Activated T-helper 1 cell treated with anti-CD3 and anti-CD28 coated beads, Interleukin-12 subunit alpha, Interleukin-12 subunit beta, Interleukin-2, Interleukin-4 antibody, amounts not matched to agents 30 ng/mL and 10 ng/mL and 1 ng/mL, durations not matched to agents 14 hours and 24 hours and 36 hours (primary cell): ENCODE measurements around the gene AJM1. TPM values are rescaled to one million over a fixed set of nuclear protein-coding genes. Genes with fewer than 3 reads are reported as not detected.

Source experiments
- DNase-seq: peaks from one replicate; pipeline ENCODE4 v3.0.0; 2021; ENCODE audit warnings: low spot score
- H3K27ac Mint-ChIP-seq: one replicate; pipeline ENCODE4 v1.8.0; 2021; ENCODE audit warnings: mild to moderate bottlenecking, mixed read lengths
- H3K27me3 Mint-ChIP-seq: one replicate; pipeline ENCODE4 v1.8.0; 2022; ENCODE audit warnings: mild to moderate bottlenecking, moderate library complexity, mixed read lengths; ENCODE audit not compliant: insufficient read depth
- H3K36me3 Mint-ChIP-seq: one replicate; pipeline ENCODE4 v1.8.0; 2021; ENCODE audit warnings: low read depth, mixed read lengths
- H3K4me1 Mint-ChIP-seq: one replicate; pipeline ENCODE4 v1.8.0; 2021; ENCODE audit warnings: low read depth, mixed read lengths
- H3K4me3 Mint-ChIP-seq: one replicate; pipeline ENCODE4 v1.8.0; 2021; ENCODE audit warnings: mild to moderate bottlenecking, moderate library complexity, mixed read lengths
- H3K9me3 Mint-ChIP-seq: one replicate; pipeline ENCODE4 v1.8.0; 2021; ENCODE audit warnings: mixed read lengths
- intact Hi-C: fragments of 100-400 bp; cut with micrococcal nuclease; formaldehyde crosslinking; loops from one replicate; pipeline ENCODE4 v1.15.1; 2024
- total RNA-seq: library from RNA; stranded (reverse); gene quantifications from 2 replicates; pipeline ENCODE4 v1.2.3, GENCODE V29; 2022

AJM1 gene
- total RNA-seq, 1 donor from 2014 or later: 5.8 TPM

DNA sequence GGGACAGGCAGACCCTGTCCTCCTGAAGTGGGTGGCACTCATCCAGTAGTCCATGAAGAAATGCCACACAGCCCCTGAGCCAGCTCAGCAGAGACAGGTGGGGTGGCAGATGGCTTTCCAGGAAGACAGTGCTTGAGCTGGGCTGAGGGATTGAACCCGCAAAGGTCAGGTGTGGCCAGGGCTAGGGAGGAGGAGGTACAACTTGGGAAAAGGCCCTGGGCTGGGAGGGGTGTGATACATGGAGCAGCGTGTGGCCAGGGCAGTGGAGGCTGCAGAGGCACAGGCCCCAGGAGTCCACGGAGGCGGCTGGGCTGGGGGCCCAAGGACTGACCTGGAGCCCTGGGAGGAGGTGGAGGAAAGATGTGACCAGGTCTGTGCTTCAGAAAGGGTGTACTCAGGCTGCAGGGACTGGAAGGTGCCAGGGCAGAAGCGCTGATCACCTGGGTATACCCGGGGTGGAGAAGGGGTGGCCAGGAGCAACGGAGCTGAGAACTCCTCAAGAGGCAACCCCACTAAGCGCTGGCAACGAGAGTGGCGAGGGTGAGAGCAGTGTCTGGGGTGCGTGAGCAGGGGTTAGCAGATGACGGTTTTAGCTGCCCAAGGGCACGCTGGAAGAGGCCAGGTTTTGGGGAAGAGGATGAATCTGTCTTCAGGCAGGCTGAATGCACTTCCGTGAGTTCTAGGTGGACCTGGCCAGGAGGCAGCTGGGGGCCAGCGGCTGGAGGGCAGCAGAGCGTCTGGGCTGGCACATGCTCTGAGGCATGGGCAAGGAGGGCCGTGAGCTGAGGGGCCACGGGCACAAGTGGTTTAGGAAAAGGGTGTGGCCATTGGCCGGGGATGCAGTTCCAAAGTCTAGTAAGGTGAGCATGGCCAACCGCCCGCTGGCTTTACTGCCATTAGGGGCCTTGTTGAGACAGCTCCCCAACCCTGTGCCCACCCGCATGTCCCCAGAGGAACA is 38.4 kb upstream of the AJM1 start:
- Mint-ChIP-seq H3K27me3 (peaks cover 17% of the 10 kb centered on the region), H3K9me3 (no peaks in the 10 kb centered on the region), H3K27ac (no peak overlapping the region), H3K4me1 (peaks cover 13% of the 10 kb centered on the region), H3K4me3 (no peak overlapping the region), H3K36me3 (peaks cover 7% of the 10 kb centered on the region)
- intact Hi-C loops: loop anchor here (10.0 kb wide), 2 partner anchors 559 to 651 kb away; partner anchors contain the start of genes NSMF and QSOX2
- no peak for DNase-seq

- Mint-ChIP-seq H3K4me3 (no peak overlapping the region), H3K4me1 (peaks cover 21% of the 10 kb centered on the region), H3K27me3 (peaks cover 17% of the 10 kb centered on the region), H3K9me3 (no peaks in the 10 kb centered on the region), H3K36me3 (peaks cover 11% of the 10 kb centered on the region), H3K27ac (no peak overlapping the region)
- DNase-seq: no peak
- intact Hi-C loops: loop anchor here (10.0 kb wide), 2 partner anchors 560 to 650 kb away; partner anchors contain the start of genes NSMF and QSOX2
Measured at GRCh38 chr9:136804509-136805206, 37.6 kb upstream of the AJM1 start.

GRCh38 chr9:136805207-136805740 is 37.0 kb upstream of the AJM1 start:
- H3K9me3 Mint-ChIP-seq: no peaks in the 10 kb centered on the region
- intact Hi-C loops: loop anchor here (10.0 kb wide), 2 partner anchors 560 to 650 kb away; partner anchors contain the start of genes NSMF and QSOX2
- peaks cover 17% of the 10 kb centered on the region for H3K36me3 Mint-ChIP-seq
- peak overlapping the region; percentile 59 for H3K4me3 Mint-ChIP-seq
- H3K27me3 Mint-ChIP-seq: peaks cover 13% of the 10 kb centered on the region
- no peak overlapping the region for H3K27ac Mint-ChIP-seq
- H3K4me1 Mint-ChIP-seq: peaks cover 25% of the 10 kb centered on the region
- DNase-seq: no peak

GRCh38 chr9:136806067-136806466 is 36.2 kb upstream of the AJM1 start:
- H3K4me3 Mint-ChIP-seq: peak overlapping the region; percentile 85
- H3K27ac Mint-ChIP-seq: no peak overlapping the region
- H3K27me3 Mint-ChIP-seq: peaks cover 8% of the 10 kb centered on the region
- intact Hi-C loops: loop anchor here (2.0 to 10.0 kb wide), 4 partner anchors 15 to 649 kb away; partner anchors contain the start of genes AJM1, NSMF, QSOX2 and TMEM141
- peaks cover 19% of the 10 kb centered on the region for H3K36me3 Mint-ChIP-seq
- no peaks in the 10 kb centered on the region for H3K9me3 Mint-ChIP-seq
- peaks cover 20% of the 10 kb centered on the region for H3K4me1 Mint-ChIP-seq
- DNase-seq: no peak

- Mint-ChIP-seq H3K27ac (peak overlapping the region; percentile 90), H3K4me1 (peaks cover 22% of the 10 kb centered on the region), H3K27me3 (peaks cover 4% of the 10 kb centered on the region), H3K9me3 (no peaks in the 10 kb centered on the region), H3K4me3 (peak overlapping the region; percentile 85), H3K36me3 (peaks cover 20% of the 10 kb centered on the region)
- DNase-seq: no peak
- intact Hi-C loops: loop anchor here (1.0 to 10.0 kb wide), 7 partner anchors 16 to 648 kb away; partner anchors contain the start of genes AJM1, FBXW5, NSMF and PAXX
Measured at GRCh38 chr9:136806631-136807201, 35.6 kb upstream of the AJM1 start.

DNA sequence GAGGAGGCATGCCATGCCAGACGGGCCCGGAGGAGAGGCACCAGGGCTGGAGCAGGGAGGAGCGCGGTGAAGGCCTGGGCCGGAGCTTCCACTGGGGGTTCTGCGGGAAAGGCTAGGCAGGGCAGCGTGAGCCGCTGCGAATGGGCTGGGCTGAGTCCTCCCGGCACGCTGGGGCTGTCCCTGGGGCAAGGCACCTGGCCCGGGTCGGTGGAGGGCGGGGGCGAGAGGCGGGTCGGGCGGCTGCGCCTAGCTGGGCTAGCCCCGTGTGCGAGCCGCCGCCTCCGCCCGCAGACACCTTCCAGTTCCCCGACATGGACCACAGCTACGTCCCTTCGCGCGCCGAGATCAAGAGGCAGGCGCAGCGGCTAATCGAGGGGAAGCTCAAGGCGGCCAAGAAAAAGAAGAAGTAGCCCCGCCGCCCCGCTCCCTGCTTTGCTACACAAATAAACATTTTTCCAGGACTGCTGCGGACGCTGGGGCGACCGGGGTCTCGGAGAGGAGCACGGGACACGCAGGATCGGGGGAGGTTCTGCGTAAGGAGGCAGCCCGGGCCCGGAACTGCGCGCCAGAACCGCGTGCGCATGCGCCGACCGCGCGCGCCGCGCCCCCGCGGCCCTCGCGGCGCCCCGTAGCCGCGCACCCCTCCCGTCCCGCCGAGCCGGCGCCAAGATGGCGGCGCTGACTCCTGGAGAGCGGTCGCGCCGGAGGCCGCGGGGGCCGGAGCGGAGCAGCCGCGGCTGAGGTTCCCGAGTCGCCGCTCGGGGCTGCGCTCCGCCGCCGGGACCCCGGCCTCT is 34.8 kb upstream of the AJM1 start, which contains the start of gene RABL6:
TSS of gene RABL6 (plus strand) at position 668 of the 794 bp plus-strand sequence. CDS start 249 bp downstream, outside the sequence.
- Mint-ChIP-seq H3K36me3 (peaks cover 20% of the 10 kb centered on the region), H3K9me3 (no peaks in the 10 kb centered on the region), H3K4me3 (peak within 1 kb of the TSS; percentile 85), H3K4me1 (peaks cover 28% of the 10 kb centered on the region), H3K27ac (peak within 1 kb of the TSS; percentile 90), H3K27me3 (peaks cover 4% of the 10 kb centered on the region)
- DNase-seq: peak; percentile 82
- intact Hi-C loops: loop anchor here (1.0 to 10.0 kb wide), 7 partner anchors 17 to 647 kb away; partner anchors contain the start of genes AJM1, FBXW5, NSMF and PAXX

- intact Hi-C loops: loop anchor here (10.0 kb wide), 2 partner anchors 563 to 647 kb away; partner anchors contain the start of genes NSMF and QSOX2
Measured at GRCh38 chr9:136808075-136808805, 34.0 kb upstream of the AJM1 start.

GRCh38 chr9:136808806-136809158 is 33.5 kb upstream of the AJM1 start:
- no peak for DNase-seq
- Mint-ChIP-seq H3K36me3 (peaks cover 31% of the 10 kb centered on the region), H3K27ac (peak overlapping the region; percentile 36), H3K4me3 (peak overlapping the region; percentile 83), H3K4me1 (peaks cover 38% of the 10 kb centered on the region), H3K27me3 (peaks cover 3% of the 10 kb centered on the region), H3K9me3 (no peaks in the 10 kb centered on the region)
- intact Hi-C loops: loop anchor here (10.0 kb wide), 2 partner anchors 564 to 646 kb away; partner anchors contain the start of genes NSMF and QSOX2

More at GRCh38 chr9:136808075-136808805, 34.0 kb upstream of the AJM1 start:
- H3K27me3 Mint-ChIP-seq: peaks cover 4% of the 10 kb centered on the region
- peak; percentile 33 for DNase-seq
- H3K36me3 Mint-ChIP-seq: peaks cover 26% of the 10 kb centered on the region
- no peaks in the 10 kb centered on the region for H3K9me3 Mint-ChIP-seq
- H3K4me3 Mint-ChIP-seq: peak overlapping the region; percentile 83
- peak overlapping the region; percentile 55 for H3K27ac Mint-ChIP-seq
- peaks cover 35% of the 10 kb centered on the region for H3K4me1 Mint-ChIP-seq

DNA sequence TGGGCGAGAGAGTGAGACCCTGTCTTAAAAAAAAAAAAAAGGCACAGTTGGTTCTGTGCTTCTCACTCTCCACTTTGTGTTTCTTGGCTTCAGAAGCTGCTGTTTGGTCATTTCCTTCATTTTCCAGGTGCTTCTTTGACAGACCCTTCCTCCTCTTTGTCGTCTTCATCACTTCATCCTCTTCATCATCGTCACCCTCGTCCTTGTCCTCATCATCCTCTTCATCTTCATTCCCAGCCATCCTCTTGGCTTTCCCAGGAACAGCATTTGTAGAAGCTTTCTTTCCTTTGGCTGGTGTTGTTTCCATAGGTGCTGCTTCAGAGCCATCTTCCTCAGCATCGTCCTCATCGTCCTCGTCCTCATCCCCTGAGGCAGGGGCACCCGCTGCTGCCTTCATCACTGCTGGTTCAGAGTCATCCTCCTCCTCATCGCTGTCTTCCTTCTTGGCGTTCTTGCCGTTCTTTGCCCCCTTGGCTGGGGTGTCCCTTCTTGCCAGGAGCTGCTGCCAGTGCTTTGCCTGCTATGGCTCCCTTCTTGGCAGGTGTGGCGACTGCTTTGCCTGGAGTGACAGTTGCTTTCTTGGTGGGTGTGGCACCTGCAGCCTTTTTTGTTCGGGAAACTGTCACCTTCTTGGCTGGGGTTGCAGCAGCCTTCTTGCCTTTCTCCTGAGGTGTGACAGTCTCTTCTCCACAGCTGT is 27.4 kb upstream of the AJM1 start:
- no peaks in the 10 kb centered on the region for H3K27me3 Mint-ChIP-seq
- no peaks in the 10 kb centered on the region for H3K9me3 Mint-ChIP-seq
- DNase-seq: no peak
- peaks cover 38% of the 10 kb centered on the region for H3K4me1 Mint-ChIP-seq
- intact Hi-C loops: no loop called here
- no peak overlapping the region for H3K4me3 Mint-ChIP-seq
- peaks cover 35% of the 10 kb centered on the region for H3K36me3 Mint-ChIP-seq
- H3K27ac Mint-ChIP-seq: no peak overlapping the region

DNA sequence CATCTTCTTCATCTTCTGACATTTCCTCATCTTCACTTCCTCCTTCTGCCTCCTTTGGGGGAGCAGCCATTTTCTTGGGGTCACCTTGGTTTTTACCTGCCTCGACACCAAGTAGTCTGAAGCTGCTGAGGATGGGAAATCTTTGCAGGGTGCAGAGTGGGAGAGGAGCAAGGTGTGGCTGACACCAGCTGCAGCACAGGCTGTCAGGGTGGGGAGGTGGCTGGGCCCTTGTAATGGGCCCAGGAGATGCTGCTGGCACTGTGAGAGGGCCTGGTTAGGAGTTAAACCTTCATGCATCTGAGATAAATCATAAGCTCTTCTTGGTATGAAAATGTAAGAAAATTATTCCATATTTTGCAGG is 26.9 kb upstream of the AJM1 start:
- H3K27me3 Mint-ChIP-seq: no peaks in the 10 kb centered on the region
- no peak for DNase-seq
- H3K4me3 Mint-ChIP-seq: no peak overlapping the region
- intact Hi-C loops: no loop called here
- H3K27ac Mint-ChIP-seq: no peak overlapping the region
- peaks cover 34% of the 10 kb centered on the region for H3K4me1 Mint-ChIP-seq
- H3K36me3 Mint-ChIP-seq: peaks cover 31% of the 10 kb centered on the region
- no peaks in the 10 kb centered on the region for H3K9me3 Mint-ChIP-seq
